NCI-H1105 treated with DMSO at 0.1 percent for 48 hours (cell line): ENCODE data around the gene ARPC1B.
"Not testable (repeated sequence)": the region's sequence is repeated elsewhere in the genome, so short reads cannot be mapped to it uniquely, and the experiment has no call there.

Experiments used
- DNase-seq: peaks from one replicate; lab custom pipeline; 2025; lab: John Stamatoyannopoulos, UW

ARPC1B gene

GRCh38 chr7:99409806-99410205 is 35.3 kb downstream of the ARPC1B start:
- no peak for DNase-seq

GRCh38 chr7:99410635-99411034 is 36.1 kb downstream of the ARPC1B start:
- DNase-seq = no peak

GRCh38 chr7:99415513-99416127 is 41.1 kb downstream of the ARPC1B start:
- DNase-seq = peak; percentile 4

GRCh38 chr7:99418260-99418659 is 43.7 kb downstream of the ARPC1B start:
- DNase-seq = no peak

- DNase-seq = no peak
Observed at GRCh38 chr7:99419323-99420021, 44.9 kb downstream of the ARPC1B start.

GRCh38 chr7:99420213-99420612 is 45.7 kb downstream of the ARPC1B start:
- DNase-seq = no peak

GRCh38 chr7:99420986-99421385 is 46.5 kb downstream of the ARPC1B start:
- no peak for DNase-seq

GRCh38 chr7:99422186-99422585 is 47.7 kb downstream of the ARPC1B start:
- DNase-seq = peak; percentile 76

GRCh38 chr7:99422625-99423024 is 48.1 kb downstream of the ARPC1B start:
- DNase-seq = peak; percentile 82

- no peak for DNase-seq
Observed at GRCh38 chr7:99424932-99425730, 50.6 kb downstream of the ARPC1B start.

GRCh38 chr7:99428972-99429566 is 54.5 kb downstream of the ARPC1B start:
- no peak for DNase-seq

- DNase-seq = no peak
Observed at GRCh38 chr7:99429756-99430155, 55.2 kb downstream of the ARPC1B start.

GRCh38 chr7:99431756-99432540 is 57.4 kb downstream of the ARPC1B start:
- DNase-seq = not testable (repeated sequence)

- no peak for DNase-seq
Observed at GRCh38 chr7:99433158-99433557, 58.6 kb downstream of the ARPC1B start.

GRCh38 chr7:99437946-99438572 is 63.5 kb downstream of the ARPC1B start:
- DNase-seq = no peak

- DNase-seq = peak; percentile 88
Observed at GRCh38 chr7:99438573-99439480, 64.3 kb downstream of the ARPC1B start, which contains the start of the genes CPSF4 and PTCD1. TSS of gene CPSF4 (plus strand) at chr7:99438943. CDS start at chr7:99439083, 140 bp downstream. TSS of gene PTCD1 (minus strand) at chr7:99438798. CDS start at chr7:99435242, 3,556 bp downstream.

- no peak for DNase-seq
Observed at GRCh38 chr7:99440195-99440594, 65.7 kb downstream of the ARPC1B start.
